Keratinocyte (primary cell): ENCODE results near the gene KRTAP5-7. TPM values are rescaled to one million over a fixed set of nuclear protein-coding genes. Genes with fewer than 3 reads are reported as not detected.

Source experiments
- DNase-seq: peaks from one replicate; pipeline ENCODE4 v3.0.0-alpha.2; 2011; ENCODE audit warnings: low read depth, missing footprints, low spot score
- FAIRE-seq: peaks from 2 replicates; lab custom pipeline; 2011; peaks lifted over from hg19 to GRCh38; lab: Jason Lieb, UNC
- H2AFZ ChIP-seq: 2 replicates; pipeline ENCODE4 v1.6.0; 2012; ENCODE audit warnings: low read length, control low read depth, inconsistent platforms; ENCODE audit not compliant: control insufficient read depth
- H3K27ac ChIP-seq: 2 replicates; pipeline ENCODE4 v1.5.1; 2011; ENCODE audit warnings: low read length; ENCODE audit not compliant: control insufficient read depth, insufficient read depth
- H3K27me3 ChIP-seq: 3 replicates; pipeline ENCODE4 v1.6.0; 2011; ENCODE audit warnings: low read length; ENCODE audit not compliant: control insufficient read depth, insufficient read depth; ENCODE audit errors: extremely low read depth
- H3K36me3 ChIP-seq, 2 experiments: 2 replicates in 1 of 2; 3 replicates in 1 of 2; pipeline ENCODE4 v1.5.1; 2011; ENCODE audit warnings: low read length in 2 of 2, mild to moderate bottlenecking in 1 of 2; ENCODE audit not compliant: control insufficient read depth in 2 of 2, insufficient read depth in 2 of 2; ENCODE audit errors: extremely low read depth in 1 of 2
- H3K4me1 ChIP-seq: 3 replicates; pipeline ENCODE4 v1.5.1; 2011; ENCODE audit warnings: low read length; ENCODE audit not compliant: control insufficient read depth, insufficient read depth; ENCODE audit errors: extremely low read depth
- H3K4me2 ChIP-seq: 3 replicates; pipeline ENCODE4 v1.6.0; 2011; ENCODE audit warnings: low read depth, low read length; ENCODE audit not compliant: control insufficient read depth, insufficient read depth; ENCODE audit errors: extremely low read depth
- H3K4me3 ChIP-seq, 3 experiments: fragments of 200-600 bp in 1 of 3; sonication (generic) in 1 of 3; 2 replicates in 2 of 3; 3 replicates in 1 of 3; pipeline ENCODE4 v1.5.1; 2011 to 2016; ENCODE audit warnings: low read length in 3 of 3, mild to moderate bottlenecking in 3 of 3, control low read depth in 2 of 3, inconsistent platforms in 1 of 3, low read depth in 1 of 3, mixed read lengths in 1 of 3, mixed run types in 1 of 3, moderate library complexity in 1 of 3; ENCODE audit not compliant: control insufficient read depth in 2 of 3, insufficient read depth in 2 of 3; ENCODE audit errors: extremely low read depth in 1 of 3
- H3K79me2 ChIP-seq: 2 replicates; pipeline ENCODE4 v1.6.0; 2012; ENCODE audit warnings: low read length; ENCODE audit not compliant: control insufficient read depth, insufficient read depth
- H3K9ac ChIP-seq: 3 replicates; pipeline ENCODE4 v1.6.0; 2011; ENCODE audit warnings: low read length; ENCODE audit not compliant: control insufficient read depth, insufficient read depth; ENCODE audit errors: extremely low read depth
- H3K9me1 ChIP-seq: 3 replicates; pipeline ENCODE4 v1.6.0; 2011; ENCODE audit warnings: low read length; ENCODE audit not compliant: control insufficient read depth, insufficient read depth; ENCODE audit errors: extremely low read depth
- H3K9me3 ChIP-seq: 2 replicates; pipeline ENCODE4 v1.5.1; 2012; ENCODE audit warnings: low read depth, low read length; ENCODE audit not compliant: control insufficient read depth
- H4K20me1 ChIP-seq: 3 replicates; pipeline ENCODE4 v1.6.0; 2011; ENCODE audit warnings: low read length; ENCODE audit not compliant: control insufficient read depth, insufficient read depth; ENCODE audit errors: extremely low read depth
- CTCF ChIP-seq, 3 experiments: IDR thresholded peaks in 1 of 3; conservative IDR thresholded peaks in 1 of 3; optimal IDR thresholded peaks in 1 of 3; 2 replicates in 2 of 3; 3 replicates in 1 of 3; pipeline versions ENCODE3 to v1.5.1; 2011; ENCODE audit warnings: low read length in 3 of 3, mild to moderate bottlenecking in 3 of 3, moderate library complexity in 2 of 3, control low read depth in 1 of 3, inconsistent platforms in 1 of 3; ENCODE audit not compliant: insufficient read depth in 2 of 3; ENCODE audit errors: extremely low read depth in 1 of 3
- EZH2 ChIP-seq: IDR thresholded peaks from one replicate; pipeline ENCODE4 v1.6.1; 2012; ENCODE audit warnings: inconsistent platforms, mild to moderate bottlenecking, low read length, moderate library complexity
- dilution Hi-C: fragments of 300-500 bp; cut with MboI; formaldehyde crosslinking; loops from one replicate; pipeline ENCODE4 v1.7.0; 2020; ENCODE audit warnings: low sequenced_read_pairs; ENCODE audit not compliant: extremely low pct_ligation_motif_present
- polyA plus RNA-seq, 5 experiments: library from polyadenylated mRNA; depleted of rRNA in 3 of 5; stranded (reverse) in 3 of 5; stranded (forward) in 1 of 5; unstranded in 1 of 5; fragments of >200 nt; gene quantifications; 1 replicate in 1 of 5; 2 replicates in 3 of 5; 3 replicates in 1 of 5; pipeline versions ENCODE4 v1.2.1 to v1.2.3, GENCODE V29; 2011 to 2012; ENCODE audit warnings: missing spikeins in 2 of 5, low read depth in 1 of 5, low replicate concordance in 1 of 5

Gene KRTAP5-7
- polyA plus RNA-seq, 1 donor (not counting 4 experiments of a cell fraction or from before 2014, with no cell fraction given) = not detected

DNA sequence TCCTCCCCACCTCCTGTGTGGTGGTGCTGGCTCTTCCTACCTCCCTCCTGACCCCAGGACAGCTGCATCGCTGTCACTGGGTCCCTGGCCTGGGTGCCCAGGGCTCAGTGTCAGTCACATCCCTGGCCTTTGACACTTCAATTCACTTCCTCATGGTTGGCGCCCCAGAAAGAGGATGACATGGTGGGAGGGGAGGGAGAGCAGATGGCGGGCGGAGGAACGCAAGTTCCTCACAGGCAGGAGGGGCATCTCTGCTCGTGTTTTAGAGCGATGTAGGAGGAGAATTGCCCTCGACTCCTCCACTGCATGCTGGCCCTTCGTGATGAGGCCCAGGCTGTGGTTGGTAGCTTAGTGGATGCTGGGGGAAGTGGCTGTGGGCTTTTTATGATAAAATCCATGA lies 35.1 kb upstream of the KRTAP5-7 start:
- TF ChIP-seq EZH2 (no peak), CTCF (optimal IDR thresholded peaks at IDR 0.05 in 1 of 3, IDR thresholded peaks at IDR 0.05 in 1 of 3, conservative IDR thresholded peaks at IDR 0.05 in 1 of 3; ENCODE audit: extremely low read depth in 1 of 3, insufficient read depth in 2 of 3, low read length in 3 of 3) (no peak)
- H4K20me1 ChIP-seq = no peaks in the 10 kb centered on the region
- H3K4me2 ChIP-seq = no peak overlapping the region
- FAIRE-seq (no peak), DNase-seq (no peak)
- H3K27me3 ChIP-seq = no peaks in the 10 kb centered on the region
- dilution Hi-C loops = no loop called here
- peaks cover 21% of the 10 kb centered on the region for H3K4me1 ChIP-seq
- H3K79me2 ChIP-seq = no peaks in the 10 kb centered on the region
- no peaks in the 10 kb centered on the region for H3K9me3 ChIP-seq
- H3K9me1 ChIP-seq = peaks cover 2% of the 10 kb centered on the region
- peaks cover 21 to 33% of the 10 kb centered on the region in 2 experiments for H3K36me3 ChIP-seq
- H3K4me3 ChIP-seq = no peak overlapping the region
- no peak overlapping the region for H3K27ac ChIP-seq
- no peak overlapping the region for H3K9ac ChIP-seq
- H2AFZ ChIP-seq = no peak overlapping the region

GRCh38 chr11:71495286-71496230 lies 31.5 kb upstream of the KRTAP5-7 start:
- TF ChIP-seq EZH2 (no peak), CTCF (optimal IDR thresholded peaks at IDR 0.05 in 1 of 3, IDR thresholded peaks at IDR 0.05 in 1 of 3, conservative IDR thresholded peaks at IDR 0.05 in 1 of 3; ENCODE audit: extremely low read depth in 1 of 3, insufficient read depth in 2 of 3, low read length in 3 of 3) (no peak)
- H4K20me1 ChIP-seq = no peaks in the 10 kb centered on the region
- no peaks in the 10 kb centered on the region for H3K27me3 ChIP-seq
- dilution Hi-C loops = no loop called here
- H3K9me3 ChIP-seq = no peaks in the 10 kb centered on the region
- H3K27ac ChIP-seq = no peak overlapping the region
- DNase-seq (no peak), FAIRE-seq (no peak)
- no peak overlapping the region for H3K9ac ChIP-seq
- no peak overlapping the region for H3K4me2 ChIP-seq
- H3K36me3 ChIP-seq = peaks cover 36 to 40% of the 10 kb centered on the region in 2 experiments
- H3K4me3 ChIP-seq = no peak overlapping the region
- H2AFZ ChIP-seq = no peak overlapping the region
- H3K9me1 ChIP-seq = no peaks in the 10 kb centered on the region
- H3K4me1 ChIP-seq = no peaks in the 10 kb centered on the region
- no peaks in the 10 kb centered on the region for H3K79me2 ChIP-seq
